HG03457 (cell line): ENCODE data around the gene PTPRS.
"Not testable (repeated sequence)": the region's sequence is repeated elsewhere in the genome, so short reads cannot be mapped to it uniquely, and the experiment has no call there.

Experiments used
- ATAC-seq: cut with Tn5 transposase; IDR thresholded peaks from one replicate; pipeline ENCODE4 v1.9.1; 2021; ENCODE audit warnings: moderate number of reproducible peaks; ENCODE audit not compliant: unreplicated experiment

Gene PTPRS

GRCh38 chr19:5340637-5341447 is at the start of gene PTPRS:
Gene PTPRS (minus strand): TSS chr19:5340812. CDS start chr19:5286140, 54,672 bp downstream.
- ATAC-seq, result no peak

GRCh38 chr19:5389353-5389752 is 48.7 kb upstream of the PTPRS start:
- no peak for ATAC-seq

GRCh38 chr19:5387472-5387871 is 46.9 kb upstream of the PTPRS start:
- no peak for ATAC-seq

GRCh38 chr19:5386841-5387240 is 46.2 kb upstream of the PTPRS start:
- no peak for ATAC-seq

- not testable (repeated sequence) for ATAC-seq
These were observed 40.6 kb upstream of the PTPRS start for GRCh38 chr19:5381197-5381596.

GRCh38 chr19:5380215-5380919 is 39.8 kb upstream of the PTPRS start:
- no peak for ATAC-seq

- no peak for ATAC-seq
These were observed 36.3 kb upstream of the PTPRS start for GRCh38 chr19:5376928-5377327.

- no peak for ATAC-seq
These were observed 32.1 kb upstream of the PTPRS start for GRCh38 chr19:5372572-5373200.

- no peak for ATAC-seq
These were observed 29.4 kb upstream of the PTPRS start for GRCh38 chr19:5369962-5370367.

- ATAC-seq, result no peak
These were observed 28.7 kb upstream of the PTPRS start for GRCh38 chr19:5369304-5369703.

- ATAC-seq, result no peak
These were observed 27.0 kb upstream of the PTPRS start for GRCh38 chr19:5367530-5368133.

- no peak for ATAC-seq
These were observed 25.3 kb upstream of the PTPRS start for GRCh38 chr19:5365905-5366304.

- no peak for ATAC-seq
These were observed 24.1 kb upstream of the PTPRS start for GRCh38 chr19:5364674-5365073.

GRCh38 chr19:5361839-5362238 is 21.2 kb upstream of the PTPRS start:
- ATAC-seq, result not testable (repeated sequence)

GRCh38 chr19:5361407-5361806 is 20.8 kb upstream of the PTPRS start:
- ATAC-seq, result no peak

- ATAC-seq, result no peak
These were observed 19.6 kb upstream of the PTPRS start for GRCh38 chr19:5360003-5360780.

GRCh38 chr19:5358173-5358800 is 17.7 kb upstream of the PTPRS start:
- no peak for ATAC-seq

GRCh38 chr19:5357584-5357983 is 17.0 kb upstream of the PTPRS start:
- no peak for ATAC-seq

- ATAC-seq, result no peak
These were observed 16.3 kb upstream of the PTPRS start for GRCh38 chr19:5356918-5357317.

- ATAC-seq, result no peak
These were observed 15.8 kb upstream of the PTPRS start for GRCh38 chr19:5356428-5356827.
